GM21619 (cell line): ENCODE measurements around the gene CFAP52.
A peak's percentile ranks its signal among the peaks of the same experiment; 100 is the strongest.
"Not testable (repeated sequence)": the region's sequence is repeated elsewhere in the genome, so short reads cannot be mapped to it uniquely, and the experiment has no call there.

ENCODE experiments used
- ATAC-seq: cut with Tn5 transposase; IDR thresholded peaks from one replicate; pipeline ENCODE4 v1.9.1; 2021; ENCODE audit not compliant: unreplicated experiment

Gene CFAP52

DNA sequence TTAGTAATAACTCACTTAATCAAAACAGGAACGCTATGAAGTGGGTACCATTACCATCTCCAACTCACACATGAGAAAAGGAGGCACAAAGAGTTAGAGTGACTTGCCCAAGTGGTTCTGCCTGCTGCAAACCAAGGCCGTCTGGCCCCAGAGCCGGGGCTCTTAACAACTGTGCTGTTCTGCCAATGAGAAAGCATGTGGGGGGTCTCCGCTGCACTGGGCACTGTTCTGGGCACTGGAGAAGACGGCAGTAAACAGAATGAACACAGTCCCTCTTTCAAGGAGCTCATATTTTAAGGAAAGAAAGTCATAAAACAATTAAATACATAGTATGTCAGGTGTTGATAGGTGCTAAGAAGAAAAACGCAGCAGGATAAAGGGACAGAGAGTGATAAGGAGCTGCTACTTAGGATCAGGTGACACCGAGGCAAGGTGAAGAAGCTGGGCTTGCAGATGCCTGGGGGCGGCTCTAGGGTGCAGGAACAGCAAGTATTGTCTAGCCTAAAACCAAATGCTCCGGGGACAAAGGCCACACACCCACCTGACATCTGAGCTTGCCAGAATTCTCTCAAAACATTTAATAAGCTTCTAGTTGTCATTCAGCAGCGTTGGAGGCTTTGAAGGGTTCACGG lies 7.4 kb upstream of the CFAP52 start:
- no peak for ATAC-seq

- no peak for ATAC-seq
These were observed 5.2 kb upstream of the CFAP52 start for GRCh38 chr17:9571201-9571600.

DNA sequence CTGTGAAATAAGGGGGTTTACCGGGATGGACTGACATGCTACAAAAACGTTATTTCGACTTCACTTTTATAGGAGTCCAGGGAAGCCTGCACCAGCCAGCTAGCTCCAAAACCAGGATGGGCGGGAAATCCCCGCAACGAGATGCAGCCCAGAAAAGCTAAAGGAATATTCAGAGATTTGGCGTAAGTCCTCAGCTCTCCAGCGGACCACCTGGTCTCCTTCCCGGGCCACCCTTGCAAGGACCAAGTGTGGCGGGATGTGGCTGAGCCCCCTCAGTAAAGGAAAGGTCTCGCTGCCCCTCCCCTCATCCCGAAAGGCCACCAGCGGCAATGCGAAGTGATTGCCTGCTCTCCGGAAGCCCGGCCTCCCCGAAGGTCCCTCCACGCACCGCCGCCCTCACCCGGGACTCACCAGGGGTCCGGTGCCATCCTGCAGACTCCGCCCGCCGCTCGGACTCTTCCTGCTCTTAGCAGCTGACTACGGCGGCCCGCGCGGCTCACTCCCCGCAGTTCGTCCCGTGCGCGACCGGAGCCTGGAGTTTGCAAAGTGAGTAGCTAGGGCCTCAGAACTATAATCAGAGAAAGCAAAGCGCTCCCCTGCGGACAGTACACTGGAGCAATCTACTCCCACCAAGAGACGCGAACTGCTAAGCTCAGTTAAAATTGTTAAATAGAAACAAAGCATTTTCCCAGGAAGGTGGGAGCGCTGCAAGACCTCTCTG lies 901 bp upstream of the CFAP52 start, which contains the start of gene STX8:
TSS of gene STX8 (minus strand) at position 440 of the 721 bp plus-strand sequence. CDS start at position 428, 12 bp downstream.
- peak; percentile 75 for ATAC-seq

DNA sequence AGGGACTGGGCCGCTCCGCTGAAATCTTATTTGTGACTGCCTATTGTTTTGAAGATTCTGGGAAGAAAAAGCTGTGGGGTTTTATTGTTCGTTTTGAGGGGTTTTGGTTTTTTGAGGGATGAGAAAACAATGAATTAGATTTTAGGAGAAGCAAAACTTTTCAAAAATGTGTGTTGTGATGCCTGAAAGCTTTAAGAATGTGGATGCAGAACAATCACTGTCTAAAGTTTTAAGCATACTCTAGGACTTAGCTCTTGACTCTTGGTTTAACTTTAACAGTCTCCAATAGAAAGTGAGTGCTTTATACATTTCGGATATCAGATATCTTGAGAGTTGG lies 899 bp downstream of the CFAP52 start:
- ATAC-seq = no peak

DNA sequence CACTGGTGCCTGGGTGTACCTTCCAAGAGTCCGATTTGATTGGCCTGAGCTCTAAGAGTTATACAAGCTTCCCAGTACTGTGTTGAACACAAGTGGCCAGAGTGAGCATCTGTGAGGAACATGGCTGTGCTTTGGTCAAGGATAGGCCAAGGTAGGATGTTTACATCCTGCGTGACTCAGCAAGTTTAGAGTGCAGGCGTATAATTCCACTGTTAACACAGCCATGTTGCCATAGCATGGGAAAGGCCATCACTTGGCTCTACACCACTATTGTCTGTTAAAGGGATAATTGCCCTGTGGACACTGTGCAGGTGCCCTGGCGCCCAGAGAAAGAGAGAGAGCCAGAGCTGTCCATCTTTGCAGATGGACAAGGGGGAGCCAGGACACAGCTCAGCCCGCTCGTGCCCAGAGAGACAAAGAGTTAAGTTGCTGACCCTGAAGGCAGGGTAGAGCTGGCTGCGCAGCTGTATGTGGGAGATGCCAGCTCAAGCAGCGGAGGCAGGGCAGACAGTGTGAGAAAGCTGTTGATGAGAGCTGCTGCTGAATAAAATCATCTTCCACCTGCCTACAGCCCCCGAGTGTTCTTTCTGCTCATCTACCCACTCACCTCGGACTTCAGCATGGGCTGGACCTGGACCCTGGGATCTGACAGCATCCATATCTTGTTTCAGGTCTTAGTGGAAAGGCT lies 11.7 kb downstream of the CFAP52 start:
- no peak for ATAC-seq

DNA sequence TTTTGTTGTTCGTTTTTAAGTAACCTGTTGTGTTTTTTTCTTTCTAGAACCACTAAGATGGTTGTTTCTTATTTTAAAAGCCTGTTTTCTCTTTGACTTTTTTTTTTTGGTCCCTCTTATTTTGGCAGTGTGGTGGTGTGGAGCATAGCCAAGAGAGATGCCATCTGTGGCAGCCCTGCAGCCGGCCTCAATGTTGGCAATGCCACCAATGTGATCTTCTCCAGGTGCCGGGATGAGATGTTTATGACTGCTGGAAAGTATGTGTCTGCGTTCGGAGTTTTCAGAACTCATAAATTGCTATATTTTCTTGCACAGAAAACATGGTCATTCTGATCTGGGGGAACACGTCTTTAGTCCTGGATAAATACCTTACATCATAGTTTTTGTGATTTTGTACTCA lies 17.6 kb downstream of the CFAP52 start:
- no peak for ATAC-seq

- ATAC-seq = not testable (repeated sequence)
These were observed 21.2 kb downstream of the CFAP52 start for GRCh38 chr17:9597638-9598037.

- no peak for ATAC-seq
These were observed 22.2 kb downstream of the CFAP52 start for GRCh38 chr17:9598661-9599060.

DNA sequence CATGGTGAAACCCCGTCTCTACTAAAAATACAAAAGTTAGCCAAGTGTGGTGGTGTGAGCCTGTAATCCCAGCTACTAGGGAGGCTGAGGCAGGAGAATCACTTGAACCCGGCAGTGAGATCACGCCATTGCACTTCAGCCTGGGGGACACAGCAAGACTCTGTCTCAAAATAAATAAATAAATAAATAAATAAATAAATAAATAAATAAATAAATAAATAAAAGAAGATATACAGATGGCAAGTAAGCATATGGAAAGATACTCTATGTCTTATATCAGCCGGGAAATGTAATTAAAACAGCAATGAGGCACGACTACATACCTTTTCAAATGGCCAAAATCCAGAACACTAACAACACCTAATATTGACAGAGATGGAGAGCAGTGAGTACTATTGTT lies 28.1 kb downstream of the CFAP52 start:
- ATAC-seq = not testable (repeated sequence)

GRCh38 chr17:9606453-9606852 lies 30.0 kb downstream of the CFAP52 start:
- no peak for ATAC-seq

- not testable (repeated sequence) for ATAC-seq
These were observed 30.6 kb downstream of the CFAP52 start for GRCh38 chr17:9607058-9607457.

DNA sequence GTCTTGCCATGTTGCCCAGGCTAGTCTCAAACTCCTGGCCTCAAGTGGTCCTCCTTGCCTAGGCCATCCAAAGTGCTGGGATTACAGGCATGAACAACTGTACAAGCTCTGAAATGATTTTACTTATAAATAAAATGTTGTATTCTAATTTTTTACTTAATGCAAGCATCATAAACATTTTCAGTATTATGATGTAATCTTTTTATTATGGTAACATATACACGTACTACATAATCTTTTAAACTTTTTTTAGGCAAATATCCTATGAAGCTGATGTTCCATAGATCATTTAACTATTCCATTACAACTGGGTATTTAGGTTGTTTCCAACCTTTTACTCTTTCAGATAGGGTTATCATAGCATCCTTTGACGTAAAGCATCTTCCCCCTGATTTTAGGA lies 35.1 kb downstream of the CFAP52 start:
- no peak for ATAC-seq

DNA sequence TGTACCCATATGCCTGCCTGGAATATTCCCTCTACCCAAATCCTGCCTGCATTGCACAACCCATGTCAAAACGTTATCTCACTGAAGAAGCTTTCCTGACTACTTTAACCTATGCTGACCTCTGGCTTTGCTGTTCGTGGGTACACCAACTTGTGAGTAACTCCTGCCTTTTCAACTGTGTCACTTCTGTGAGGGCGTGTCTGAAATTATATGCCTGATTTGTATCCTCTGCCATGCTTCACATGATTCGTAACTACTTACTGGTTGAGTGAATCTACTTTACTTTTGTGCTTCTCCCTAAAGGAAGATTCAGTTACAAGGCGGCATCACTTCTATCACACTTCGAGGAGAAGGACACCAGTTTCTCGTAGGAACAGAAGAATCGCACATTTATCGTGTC lies 35.6 kb downstream of the CFAP52 start:
- no peak for ATAC-seq

- ATAC-seq = no peak
These were observed 39.0 kb downstream of the CFAP52 start for GRCh38 chr17:9615486-9615885.

DNA sequence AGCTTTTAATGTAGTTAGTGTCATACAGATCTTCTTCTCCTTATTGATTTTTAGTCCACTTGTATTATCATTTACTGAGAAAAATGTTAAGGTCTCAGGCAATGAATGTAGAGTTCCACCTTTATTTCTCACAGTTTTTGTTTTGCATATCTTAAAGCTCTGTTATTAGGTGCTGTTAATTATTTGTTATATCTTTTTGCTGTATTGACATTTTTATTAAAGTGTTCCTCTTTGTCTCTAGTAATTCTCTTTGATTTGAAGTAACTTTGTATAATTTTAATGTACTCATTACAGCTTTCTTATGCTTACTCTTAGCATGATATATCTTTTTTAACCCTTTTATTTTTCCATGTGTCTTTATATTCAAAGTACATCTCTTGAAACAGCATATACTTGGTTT lies 46.5 kb downstream of the CFAP52 start:
- ATAC-seq = no peak

DNA sequence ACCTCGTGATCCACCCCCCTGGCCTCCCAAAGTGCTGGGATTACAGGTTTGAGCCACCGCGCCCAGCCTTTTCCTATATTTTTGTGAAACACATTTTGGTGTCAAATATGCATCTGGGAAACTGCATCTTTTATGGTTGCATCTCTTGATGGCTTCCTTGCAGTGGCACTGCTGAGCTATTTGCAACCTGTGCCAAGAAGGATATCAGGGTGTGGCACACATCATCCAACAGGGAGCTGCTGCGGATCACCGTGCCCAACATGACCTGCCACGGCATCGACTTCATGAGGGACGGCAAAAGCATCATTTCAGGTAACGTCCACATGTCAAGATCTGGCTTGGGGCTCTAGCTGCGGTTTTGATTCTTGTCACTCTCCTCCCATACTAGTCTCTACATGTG lies 52.1 kb downstream of the CFAP52 start:
- no peak for ATAC-seq

- ATAC-seq = no peak
These were observed 56.3 kb downstream of the CFAP52 start for GRCh38 chr17:9632741-9633140.

- ATAC-seq = no peak
These were observed 58.9 kb downstream of the CFAP52 start for GRCh38 chr17:9635340-9635739.

DNA sequence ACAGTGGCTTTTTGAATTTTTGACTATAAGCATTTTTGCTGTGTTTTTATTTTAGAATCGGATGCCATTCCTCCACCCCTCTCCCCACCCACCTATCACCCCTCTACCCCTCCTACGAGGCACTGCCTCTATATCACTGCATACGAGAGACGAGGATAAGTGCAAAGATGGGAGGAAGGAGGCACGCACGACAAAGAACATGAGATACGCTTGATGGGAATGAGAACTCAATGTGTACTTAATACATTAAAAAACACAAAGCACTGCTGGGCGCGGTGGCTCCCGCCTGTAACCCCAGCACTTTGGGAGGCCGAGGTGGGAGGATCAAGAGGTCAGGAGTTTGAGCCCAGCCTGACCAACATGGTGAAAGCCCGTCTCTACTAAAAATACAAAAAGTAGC lies 60.1 kb downstream of the CFAP52 start:
- ATAC-seq = no peak

- not testable (repeated sequence) for ATAC-seq
These were observed 63.9 kb downstream of the CFAP52 start for GRCh38 chr17:9640388-9640787.

DNA sequence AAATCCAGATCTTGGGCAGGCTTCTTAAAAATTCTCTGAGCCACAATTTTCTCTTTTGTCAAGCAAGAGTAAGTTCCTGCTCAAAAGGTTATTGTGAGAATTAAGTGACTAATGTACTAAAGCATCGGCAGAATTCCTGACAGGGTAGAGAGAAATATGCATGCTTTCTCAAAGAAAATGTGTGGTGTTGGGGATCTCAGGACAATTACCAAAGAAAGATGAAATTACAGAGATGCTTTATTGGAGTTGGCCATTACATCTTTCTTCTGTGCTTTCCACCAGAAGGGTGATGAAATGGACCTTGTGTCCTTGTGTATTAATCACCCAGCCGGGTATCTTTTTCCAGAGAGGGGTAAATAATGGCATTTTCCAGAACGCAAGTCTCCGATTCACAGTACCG lies 67.2 kb downstream of the CFAP52 start:
- no peak for ATAC-seq
